ENCODE data around the gene SLC6A13.

SLC6A13 gene

DNA sequence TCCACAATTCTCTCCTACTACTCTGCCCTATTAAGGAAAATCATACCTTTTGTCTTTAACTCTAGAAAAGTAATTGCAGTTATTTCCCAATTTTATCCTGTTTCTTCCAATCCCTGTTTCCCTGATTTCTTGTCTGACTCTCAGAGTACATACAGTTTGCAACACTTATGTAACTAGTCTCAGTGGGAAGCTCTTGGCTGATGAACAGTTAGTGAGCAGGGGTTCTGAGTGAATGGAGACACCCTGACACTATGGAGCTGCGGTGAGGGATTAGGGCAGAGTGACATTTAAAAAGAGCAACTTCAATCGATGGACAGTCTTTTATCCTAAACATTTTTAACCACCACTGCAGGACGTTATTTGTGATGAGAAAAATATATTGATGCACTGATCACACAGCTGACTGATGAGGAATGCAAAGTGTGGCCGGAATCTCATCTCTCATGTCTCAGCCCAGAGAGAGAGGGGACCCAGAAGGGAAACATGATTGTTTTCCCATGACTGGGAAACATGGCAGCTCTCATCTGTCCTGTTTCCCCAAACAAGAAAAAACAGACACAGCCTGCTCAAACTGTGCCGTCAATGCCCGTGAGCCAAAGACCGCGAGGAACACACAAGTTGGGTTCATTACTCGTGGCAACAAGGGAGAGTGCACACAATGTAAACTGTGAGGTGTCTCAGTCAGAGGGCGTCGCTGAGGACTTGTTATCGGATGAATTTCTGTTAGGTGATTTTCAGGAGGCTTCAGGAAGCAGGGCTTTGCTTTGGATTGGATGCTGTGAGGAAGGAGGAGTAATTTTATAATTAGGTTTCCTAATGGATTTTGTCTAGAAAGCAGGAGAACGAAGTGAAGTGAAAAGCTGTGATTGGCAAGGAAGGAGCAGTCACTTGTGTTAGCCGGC lies 5.2 kb upstream of the SLC6A13 start:
- TF ChIP-seq, protein P1, sequence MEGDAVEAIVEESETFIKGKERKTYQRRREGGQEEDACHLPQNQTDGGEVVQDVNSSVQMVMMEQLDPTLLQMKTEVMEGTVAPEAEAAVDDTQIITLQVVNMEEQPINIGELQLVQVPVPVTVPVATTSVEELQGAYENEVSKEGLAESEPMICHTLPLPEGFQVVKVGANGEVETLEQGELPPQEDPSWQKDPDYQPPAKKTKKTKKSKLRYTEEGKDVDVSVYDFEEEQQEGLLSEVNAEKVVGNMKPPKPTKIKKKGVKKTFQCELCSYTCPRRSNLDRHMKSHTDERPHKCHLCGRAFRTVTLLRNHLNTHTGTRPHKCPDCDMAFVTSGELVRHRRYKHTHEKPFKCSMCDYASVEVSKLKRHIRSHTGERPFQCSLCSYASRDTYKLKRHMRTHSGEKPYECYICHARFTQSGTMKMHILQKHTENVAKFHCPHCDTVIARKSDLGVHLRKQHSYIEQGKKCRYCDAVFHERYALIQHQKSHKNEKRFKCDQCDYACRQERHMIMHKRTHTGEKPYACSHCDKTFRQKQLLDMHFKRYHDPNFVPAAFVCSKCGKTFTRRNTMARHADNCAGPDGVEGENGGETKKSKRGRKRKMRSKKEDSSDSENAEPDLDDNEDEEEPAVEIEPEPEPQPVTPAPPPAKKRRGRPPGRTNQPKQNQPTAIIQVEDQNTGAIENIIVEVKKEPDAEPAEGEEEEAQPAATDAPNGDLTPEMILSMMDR (conservative IDR thresholded peaks at IDR 0.05; ENCODE audit: low read depth) = no peak
- no peak overlapping the region for H3K27ac ChIP-seq
- no peak for DNase-seq (ENCODE audit: low spot score)
- CTCF ChIA-PET = no interaction called here
- POLR2A ChIA-PET (ENCODE audit: low non-redundant PET) = no interaction called here

DNA sequence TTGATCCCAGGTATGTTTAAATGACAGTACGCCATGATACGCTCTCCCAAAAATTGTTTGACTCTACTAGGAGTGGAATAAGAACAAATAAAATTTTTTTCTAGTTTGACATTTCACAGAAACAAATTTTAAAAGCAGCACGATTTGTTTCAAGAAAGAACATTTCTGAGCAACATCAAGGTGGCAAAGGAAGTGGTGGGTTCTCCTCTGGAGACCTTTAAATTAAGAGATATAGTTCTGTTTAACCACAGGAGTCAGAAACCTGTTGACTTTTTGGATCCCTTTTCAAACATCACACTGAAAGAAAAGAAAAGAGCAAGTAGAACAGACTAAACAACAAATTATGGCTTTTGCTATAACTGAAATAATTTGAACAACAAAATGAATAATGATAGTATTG lies 2.5 kb upstream of the SLC6A13 start:
- ChIA-PET CTCF (interaction anchor here (0.6 kb wide), 1 partner anchor 589 kb away, joined by 3 read pairs; no protein-coding TSS in a partner anchor), POLR2A (ENCODE audit: low non-redundant PET) (no interaction called here)
- H3K27ac ChIP-seq = no peak overlapping the region
- TF ChIP-seq, protein P1 (conservative IDR thresholded peaks at IDR 0.05; ENCODE audit: low read depth) = no peak
- DNase-seq (ENCODE audit: low spot score) = no peak

DNA sequence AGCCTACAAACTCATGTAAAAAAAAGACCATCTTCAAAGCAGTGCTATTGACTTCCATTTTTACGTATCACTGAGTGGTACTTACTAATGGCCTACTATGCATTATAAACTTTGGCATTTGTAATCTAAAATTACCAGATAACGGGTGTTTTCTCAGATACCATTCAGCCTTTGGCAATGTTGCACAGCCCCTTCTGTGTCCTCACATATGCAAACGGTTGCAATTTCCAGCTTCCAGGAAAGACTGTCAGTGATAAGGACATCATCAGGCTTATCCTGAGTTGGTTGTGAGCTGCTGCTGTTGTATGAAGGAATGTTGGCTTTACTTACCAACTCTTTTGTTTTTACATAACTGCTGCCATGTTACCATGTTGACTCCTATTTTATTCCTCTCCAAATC lies 1.6 kb upstream of the SLC6A13 start:
- TF ChIP-seq, protein P1 (conservative IDR thresholded peaks at IDR 0.05; ENCODE audit: low read depth) = no peak
- POLR2A ChIA-PET (ENCODE audit: low non-redundant PET) = no interaction called here
- DNase-seq (ENCODE audit: low spot score) = no peak
- CTCF ChIA-PET = no interaction called here
- H3K27ac ChIP-seq = no peak overlapping the region

DNA sequence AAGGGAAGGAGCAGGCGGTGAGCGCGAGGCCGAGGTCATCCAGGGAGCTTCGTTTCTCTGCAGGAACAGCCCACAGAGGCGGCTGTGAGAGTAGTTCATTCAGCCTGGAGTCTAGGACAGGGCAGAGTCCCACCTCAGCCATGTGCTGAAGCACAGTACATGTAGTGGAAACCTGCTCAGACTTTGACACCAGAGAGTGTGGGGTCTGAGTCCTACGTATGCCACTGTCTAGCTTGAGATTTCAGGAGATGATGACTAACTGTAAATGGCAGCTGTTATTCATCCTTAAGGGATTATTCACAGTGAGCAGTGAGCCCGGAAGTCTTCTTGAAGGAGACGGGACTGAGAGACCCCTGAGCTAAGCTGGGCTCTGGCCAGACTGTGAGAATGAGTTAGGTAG lies 938 bp upstream of the SLC6A13 start:
- ChIA-PET CTCF (interaction anchor here (0.7 kb wide), 1 partner anchor 9 kb away, joined by 3 read pairs; no protein-coding TSS in a partner anchor), POLR2A (ENCODE audit: low non-redundant PET) (no interaction called here)
- H3K27ac ChIP-seq = no peak overlapping the region
- peak; percentile 5 for DNase-seq (ENCODE audit: low spot score)
- TF ChIP-seq, protein P1 (conservative IDR thresholded peaks at IDR 0.05; ENCODE audit: low read depth) = no peak

DNA sequence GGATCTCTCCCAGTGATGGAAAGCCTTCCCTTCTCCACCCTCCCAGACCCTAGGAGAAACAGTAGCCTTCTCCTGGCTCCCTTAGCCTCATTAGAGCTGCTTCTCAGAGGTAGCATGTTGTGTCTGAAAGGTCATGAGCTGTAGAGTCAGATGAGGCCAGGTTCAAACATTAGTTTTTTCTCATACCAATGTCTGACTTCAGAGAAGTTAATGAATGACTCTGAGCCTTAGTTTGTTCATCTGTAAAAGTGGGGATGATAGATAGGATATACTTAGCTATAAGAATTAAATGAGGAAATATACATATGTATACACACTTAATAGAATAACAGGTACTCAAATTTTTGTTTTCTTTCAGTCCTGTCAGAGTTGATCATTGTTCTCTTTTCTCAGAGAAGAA lies 523 bp downstream of the SLC6A13 start:
- no peak overlapping the region for H3K27ac ChIP-seq
- TF ChIP-seq, protein P1 (conservative IDR thresholded peaks at IDR 0.05; ENCODE audit: low read depth) = no peak
- ChIA-PET CTCF (no interaction called here), POLR2A (ENCODE audit: low non-redundant PET) (no interaction called here)
- DNase-seq (ENCODE audit: low spot score) = no peak

DNA sequence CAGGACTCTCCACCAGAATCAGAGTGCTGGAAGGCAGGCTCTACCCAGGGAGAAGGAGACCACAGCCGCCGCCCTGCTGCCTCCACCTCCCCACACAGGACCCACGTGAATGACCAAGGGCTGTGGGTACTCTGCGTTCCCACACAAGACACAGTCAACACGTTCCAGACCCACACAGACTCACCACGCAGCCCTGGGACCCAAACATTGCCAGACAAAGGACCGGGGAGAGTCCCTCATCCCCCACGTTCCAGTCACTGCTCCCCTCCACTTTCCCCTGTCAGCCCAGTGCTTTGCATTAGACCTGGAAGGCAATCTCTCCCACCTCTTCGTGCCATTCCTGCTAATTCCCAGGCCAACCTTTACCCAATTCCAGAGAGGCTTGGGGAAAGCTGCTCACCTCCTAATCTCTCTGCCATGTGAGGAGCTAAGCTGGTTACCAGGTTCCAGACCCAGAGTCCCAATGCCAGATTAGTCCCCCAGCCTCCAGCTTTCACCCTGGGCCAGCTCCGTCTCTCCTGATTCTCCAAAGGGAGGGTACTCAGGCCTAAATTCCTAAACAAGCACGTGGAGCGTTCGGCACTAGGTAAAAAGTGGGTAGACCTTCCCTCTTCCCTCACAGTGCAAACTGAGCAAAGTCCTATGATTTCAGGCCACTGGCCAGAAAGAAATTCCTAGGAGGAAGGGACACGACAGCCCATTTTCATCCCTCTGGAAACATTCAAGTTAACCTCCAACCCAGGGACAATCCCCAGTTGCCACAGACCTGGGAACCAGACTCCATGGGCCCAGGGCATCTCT lies 4.9 kb downstream of the SLC6A13 start:
- POLR2A ChIA-PET (ENCODE audit: low non-redundant PET) = no interaction called here
- CTCF ChIA-PET = no interaction called here
- TF ChIP-seq, protein P1 (conservative IDR thresholded peaks at IDR 0.05; ENCODE audit: low read depth) = no peak
- no peak for DNase-seq (ENCODE audit: low spot score)
- H3K27ac ChIP-seq = no peak overlapping the region
